Osteoblast (primary cell): ENCODE data around the gene ANTXR1. TPM values are rescaled to one million over a fixed set of nuclear protein-coding genes. Genes with fewer than 3 reads are reported as not detected.

Experiments used
- DNase-seq: peaks from one replicate; pipeline ENCODE4 v3.0.0; 2011; ENCODE audit warnings: low spot score, mixed read lengths; ENCODE audit not compliant: insufficient read length; ENCODE audit errors: missing footprints
- H2AFZ ChIP-seq: 2 replicates; pipeline ENCODE4 v1.6.0; 2011; ENCODE audit warnings: mild to moderate bottlenecking, low read length
- H3K27ac ChIP-seq: 2 replicates; pipeline ENCODE4 v1.5.1; 2011; ENCODE audit warnings: mild to moderate bottlenecking, low read depth, low read length, moderate library complexity
- H3K27me3 ChIP-seq: 2 replicates; pipeline ENCODE4 v1.6.0; 2012; ENCODE audit warnings: mild to moderate bottlenecking, control low read depth, inconsistent platforms, low read length, moderate library complexity; ENCODE audit not compliant: insufficient read depth
- H3K36me3 ChIP-seq: 2 replicates; pipeline ENCODE4 v1.5.1; 2011; ENCODE audit warnings: mild to moderate bottlenecking, low read length, control low read depth, moderate library complexity; ENCODE audit not compliant: insufficient read depth
- H3K4me1 ChIP-seq: 2 replicates; pipeline ENCODE4 v1.5.1; 2011; ENCODE audit warnings: mild to moderate bottlenecking, low read length, control low read depth, moderate library complexity; ENCODE audit not compliant: insufficient read depth
- H3K4me2 ChIP-seq: 2 replicates; pipeline ENCODE4 v1.6.0; 2011; ENCODE audit warnings: mild to moderate bottlenecking, low read length; ENCODE audit not compliant: insufficient read depth
- H3K4me3 ChIP-seq: fragments of 200-600 bp; sonication (generic); 3 replicates; pipeline ENCODE4 v1.5.1; 2012; ENCODE audit warnings: mild to moderate bottlenecking, low read length, inconsistent platforms; ENCODE audit not compliant: insufficient read depth
- H3K79me2 ChIP-seq: 2 replicates; pipeline ENCODE4 v1.6.0; 2012; ENCODE audit warnings: mild to moderate bottlenecking, low read length, control low read depth, inconsistent platforms; ENCODE audit not compliant: insufficient read depth
- H3K9me3 ChIP-seq: 2 replicates; pipeline ENCODE4 v1.5.1; 2011; ENCODE audit warnings: low read depth, low read length, control low read depth
- H4K20me1 ChIP-seq: 2 replicates; pipeline ENCODE4 v1.6.0; 2012; ENCODE audit warnings: mild to moderate bottlenecking, low read length, control low read depth; ENCODE audit not compliant: insufficient read depth
- CTCF ChIP-seq: IDR thresholded peaks from 2 replicates; pipeline ENCODE4 v1.5.1; 2011; ENCODE audit warnings: mild to moderate bottlenecking, low read depth, low read length, moderate library complexity; ENCODE audit errors: extremely low read depth
- total RNA-seq: library from RNA; depleted of rRNA; stranded (reverse); fragments of >200 nt; gene quantifications from 2 replicates; pipeline ENCODE4 v1.2.3, GENCODE V29; 2012

Gene ANTXR1
- total RNA-seq, 1 donor = 123 TPM

DNA sequence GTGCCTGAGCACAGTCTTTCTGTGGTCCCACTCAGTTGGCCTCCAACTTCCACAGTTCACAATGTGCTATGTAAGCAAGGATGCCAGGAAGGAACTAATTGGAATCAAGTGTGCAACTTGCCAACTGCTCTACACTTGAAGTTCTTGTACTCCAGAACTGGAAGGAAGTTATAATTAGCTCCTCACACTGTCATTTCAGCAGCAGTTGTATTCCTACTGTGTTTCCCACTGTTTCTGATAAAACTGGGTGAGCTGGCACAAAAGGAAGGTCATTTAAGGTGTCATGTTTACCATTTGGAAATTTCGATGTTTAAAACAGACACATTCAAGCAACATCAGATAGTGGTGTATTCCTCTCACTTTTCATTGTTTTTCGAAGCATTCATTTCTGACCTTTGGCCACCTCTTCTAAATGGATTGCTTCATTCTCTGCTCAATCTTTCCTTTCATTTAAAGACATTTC lies 84.2 kb downstream of the ANTXR1 start:
- H3K79me2 ChIP-seq = no peaks in the 10 kb centered on the region
- H3K9me3 ChIP-seq = no peaks in the 10 kb centered on the region
- H3K4me3 ChIP-seq = no peak overlapping the region
- TF ChIP-seq CTCF = no peak
- peaks cover 32% of the 10 kb centered on the region for H3K36me3 ChIP-seq
- DNase-seq = no peak
- no peaks in the 10 kb centered on the region for H3K27me3 ChIP-seq
- H3K27ac ChIP-seq = peak overlapping the region; percentile 0
- H3K4me2 ChIP-seq = no peak overlapping the region
- H4K20me1 ChIP-seq = no peaks in the 10 kb centered on the region
- H2AFZ ChIP-seq = no peak overlapping the region
- peaks cover 56% of the 10 kb centered on the region for H3K4me1 ChIP-seq

DNA sequence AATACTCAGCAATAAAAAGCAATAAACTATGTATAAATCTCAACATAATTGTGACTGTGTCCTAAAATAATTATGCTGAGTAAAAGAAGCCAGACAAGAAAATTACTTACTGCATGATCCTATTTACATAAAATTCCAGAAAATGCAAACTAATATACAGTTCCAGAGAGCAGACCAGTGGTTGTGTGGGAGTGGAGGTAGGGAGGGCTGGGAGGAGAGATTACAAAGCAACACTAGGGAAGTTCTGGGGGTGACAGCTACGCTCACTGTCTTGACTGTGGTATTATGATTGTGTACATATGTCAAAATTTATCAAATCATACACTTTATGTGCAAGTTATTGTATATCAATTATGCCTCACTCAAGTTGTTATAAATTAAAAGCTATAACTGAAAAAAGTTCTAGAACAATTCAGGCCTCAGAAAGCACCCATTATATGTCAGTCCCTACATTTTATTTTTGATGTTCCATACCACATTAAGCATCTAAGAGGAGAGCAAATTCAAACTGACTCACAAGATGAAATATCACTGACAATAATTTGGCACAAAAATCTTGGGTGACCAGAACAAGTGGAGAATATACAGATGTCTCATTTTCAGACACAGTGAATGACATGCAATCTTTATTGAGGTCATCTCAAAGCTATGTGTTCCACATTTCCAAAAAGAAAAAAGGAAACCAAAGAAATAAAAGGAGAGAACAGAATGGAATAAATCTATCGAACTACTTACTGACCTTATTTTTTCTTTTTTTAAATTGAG lies 85.1 kb downstream of the ANTXR1 start:
- no peak for DNase-seq
- Histone ChIP-seq H3K36me3 (peaks cover 37% of the 10 kb centered on the region), H3K4me3 (no peak overlapping the region), H3K27ac (peak overlapping the region; percentile 53), H3K27me3 (no peaks in the 10 kb centered on the region), H3K4me2 (no peak overlapping the region), H2AFZ (no peak overlapping the region), H3K4me1 (peaks cover 53% of the 10 kb centered on the region), H3K9me3 (no peaks in the 10 kb centered on the region), H3K79me2 (no peaks in the 10 kb centered on the region), H4K20me1 (no peaks in the 10 kb centered on the region)
- TF ChIP-seq CTCF = no peak

- Histone ChIP-seq H3K4me3 (no peak overlapping the region), H3K36me3 (peaks cover 41% of the 10 kb centered on the region), H3K4me2 (no peak overlapping the region), H3K4me1 (peaks cover 50% of the 10 kb centered on the region), H3K27ac (peak overlapping the region; percentile 53), H3K9me3 (no peaks in the 10 kb centered on the region), H3K27me3 (no peaks in the 10 kb centered on the region), H4K20me1 (no peaks in the 10 kb centered on the region), H2AFZ (no peak overlapping the region), H3K79me2 (no peaks in the 10 kb centered on the region)
- DNase-seq = peak; percentile 90
- no peak for TF ChIP-seq CTCF
These were observed 86.6 kb downstream of the ANTXR1 start for GRCh38 chr2:69099541-69099940.

GRCh38 chr2:69100220-69100723 lies 87.3 kb downstream of the ANTXR1 start:
- TF ChIP-seq CTCF = no peak
- no peak overlapping the region for H3K4me3 ChIP-seq
- no peaks in the 10 kb centered on the region for H3K9me3 ChIP-seq
- H3K27ac ChIP-seq = peak overlapping the region; percentile 53
- no peaks in the 10 kb centered on the region for H3K79me2 ChIP-seq
- H3K36me3 ChIP-seq = peaks cover 47% of the 10 kb centered on the region
- no peak for DNase-seq
- H3K4me1 ChIP-seq = peaks cover 43% of the 10 kb centered on the region
- no peaks in the 10 kb centered on the region for H3K27me3 ChIP-seq
- H2AFZ ChIP-seq = no peak overlapping the region
- H3K4me2 ChIP-seq = no peak overlapping the region
- H4K20me1 ChIP-seq = no peaks in the 10 kb centered on the region
